HG03097 (cell line): ENCODE measurements around the gene TVP23A.
"Not testable (repeated sequence)": the region's sequence is repeated elsewhere in the genome, so short reads cannot be mapped to it uniquely, and the experiment has no call there.

Source experiments
- ATAC-seq: cut with Tn5 transposase; IDR thresholded peaks from one replicate; pipeline ENCODE4 v1.9.1; 2021; ENCODE audit not compliant: unreplicated experiment, low FRiP score

TVP23A gene

DNA sequence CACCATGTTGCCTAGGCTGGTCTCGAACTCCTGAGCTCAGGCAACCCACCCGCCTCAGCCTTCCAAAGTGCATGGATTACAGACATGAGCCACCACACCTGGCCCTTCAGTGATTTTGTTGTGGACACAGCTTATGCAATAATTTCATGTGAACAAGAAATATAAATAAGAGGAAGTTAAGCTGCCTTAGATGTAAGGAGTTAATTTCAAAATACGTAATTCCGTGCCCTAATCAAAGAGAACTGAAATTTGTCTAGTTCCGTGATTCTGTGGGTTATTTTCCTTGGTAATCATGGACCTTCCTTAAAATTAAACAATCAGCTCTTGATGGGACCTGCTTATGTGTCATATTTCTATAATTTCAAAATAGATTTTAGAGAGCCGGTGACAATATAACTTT, 11.9 kb downstream of the TVP23A start:
- no peak for ATAC-seq

DNA sequence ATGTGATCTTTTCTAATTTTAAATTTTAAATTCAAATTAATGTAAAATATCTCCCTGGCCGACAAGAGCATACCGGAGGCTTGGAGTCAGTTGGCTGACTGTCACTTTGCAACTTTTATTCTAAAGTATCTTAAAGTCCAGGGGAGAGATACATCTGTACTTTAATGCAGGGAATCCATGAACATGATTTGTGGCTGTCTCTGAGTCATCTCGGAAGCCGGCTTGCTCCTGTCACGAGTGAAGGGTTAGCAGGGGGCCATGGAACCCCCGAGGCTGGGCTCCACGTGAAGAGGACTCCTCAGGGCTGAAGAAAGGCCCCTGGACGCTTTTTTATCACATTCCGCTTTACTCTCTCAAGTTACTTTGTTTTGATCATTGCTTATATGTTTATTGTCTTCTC, 13.3 kb downstream of the TVP23A start:
- ATAC-seq = no peak

- no peak for ATAC-seq
Observed at GRCh38 chr16:10799736-10800135, 18.9 kb downstream of the TVP23A start.

- no peak for ATAC-seq
Observed at GRCh38 chr16:10791048-10791447, 27.5 kb downstream of the TVP23A start.

GRCh38 chr16:10788630-10789029, 30.0 kb downstream of the TVP23A start:
- not testable (repeated sequence) for ATAC-seq

GRCh38 chr16:10787304-10787703, 31.3 kb downstream of the TVP23A start:
- ATAC-seq = no peak

GRCh38 chr16:10782628-10783027, 36.0 kb downstream of the TVP23A start:
- no peak for ATAC-seq

DNA sequence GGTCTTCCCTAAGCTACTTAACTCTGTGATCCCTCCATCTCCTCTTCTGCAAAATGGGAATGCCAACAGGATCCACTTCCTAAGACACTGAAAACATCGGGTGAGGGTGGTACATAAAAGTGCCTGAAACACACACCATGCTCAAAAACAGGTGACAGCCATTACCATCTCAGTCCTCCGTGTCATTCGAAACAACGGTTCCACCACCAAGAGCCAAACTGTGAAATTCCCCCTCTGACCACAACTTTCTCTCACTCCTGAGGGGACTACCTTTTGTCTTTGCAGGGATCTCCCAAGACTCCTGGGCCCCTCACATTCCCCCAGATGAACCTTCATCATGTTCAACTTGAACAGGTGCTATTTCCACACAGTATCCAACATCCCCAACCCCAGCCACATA, 38.0 kb downstream of the TVP23A start:
- no peak for ATAC-seq

- ATAC-seq = not testable (repeated sequence)
Observed at GRCh38 chr16:10779908-10780307, 38.7 kb downstream of the TVP23A start.

DNA sequence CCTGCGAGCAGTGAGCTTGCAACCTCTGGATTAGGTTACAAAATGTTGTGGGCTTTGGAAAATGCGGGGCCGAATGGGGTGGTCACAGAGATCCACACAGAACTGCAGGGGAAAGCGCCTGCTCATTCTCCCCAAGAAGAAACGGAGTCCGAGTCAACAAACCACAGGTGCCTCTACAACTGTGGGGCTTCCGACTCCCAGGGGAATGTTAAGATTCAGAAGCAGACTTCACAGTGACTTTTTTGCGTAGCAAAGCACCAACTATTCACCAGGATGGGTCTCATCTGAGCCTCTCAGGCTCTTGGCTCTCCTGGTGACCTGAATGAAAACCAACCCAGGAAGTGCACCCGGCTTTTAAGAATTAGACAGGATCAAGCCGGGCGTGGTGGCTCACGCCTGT, 41.2 kb downstream of the TVP23A start:
- no peak for ATAC-seq

- ATAC-seq = not testable (repeated sequence)
Observed at GRCh38 chr16:10776923-10777322, 41.7 kb downstream of the TVP23A start.

DNA sequence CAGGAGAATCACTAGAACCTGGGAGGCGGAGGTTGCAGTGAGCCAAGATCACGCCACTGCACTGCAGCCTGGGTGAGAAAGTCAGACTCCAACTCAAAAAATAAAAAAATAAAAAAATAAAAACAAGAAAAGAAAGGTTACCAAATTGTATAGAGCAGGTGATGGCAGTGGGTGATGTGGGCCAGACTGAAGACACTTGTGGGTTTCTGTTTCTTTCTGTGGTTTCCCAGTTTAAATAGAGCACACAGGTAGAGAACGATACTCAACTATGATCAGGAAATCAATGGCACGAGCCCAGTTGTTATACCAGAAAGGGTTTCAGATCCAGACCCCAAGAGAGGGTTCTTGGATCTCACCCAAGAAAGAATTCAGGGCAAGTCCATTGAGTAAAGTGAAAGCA, 42.3 kb downstream of the TVP23A start:
- ATAC-seq = no peak

DNA sequence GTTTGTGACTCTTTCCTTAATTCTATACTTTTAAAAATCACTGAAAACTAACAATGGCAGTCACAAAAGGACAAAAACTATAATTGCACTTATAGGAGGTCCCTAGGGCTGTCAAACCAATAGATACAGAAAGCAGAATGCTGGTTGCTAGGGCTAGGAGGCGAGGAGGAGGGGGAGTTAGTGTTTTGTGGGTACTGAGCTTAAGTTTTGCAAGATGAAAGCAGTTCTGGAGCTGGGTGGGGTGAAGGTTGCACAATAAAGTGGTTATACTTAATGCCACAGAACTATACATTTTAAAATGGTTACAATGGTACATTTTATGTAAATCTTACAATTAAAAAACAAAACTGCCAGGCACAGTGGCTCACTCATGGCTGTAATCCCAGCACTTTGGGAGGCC, 47.7 kb downstream of the TVP23A start:
- ATAC-seq = no peak

DNA sequence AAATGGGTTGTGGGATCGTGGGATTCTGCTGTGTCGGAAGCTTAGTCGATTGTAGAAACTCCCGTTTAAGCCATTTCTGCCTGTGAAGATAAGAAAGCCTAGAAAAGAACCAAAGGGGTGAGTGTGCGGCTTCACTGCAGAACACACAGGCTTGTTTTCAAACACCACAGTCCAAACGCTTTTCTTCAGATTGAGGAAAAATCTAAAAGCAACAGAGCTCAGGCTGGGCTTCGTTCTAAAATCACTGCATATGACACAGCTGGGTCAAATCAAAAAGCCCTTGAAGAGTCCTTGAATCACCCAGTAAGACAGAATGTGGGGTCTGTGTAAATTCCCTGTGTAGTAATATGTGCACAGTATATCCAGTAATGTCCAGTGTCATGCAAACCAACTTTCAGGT, 49.2 kb downstream of the TVP23A start:
- no peak for ATAC-seq

DNA sequence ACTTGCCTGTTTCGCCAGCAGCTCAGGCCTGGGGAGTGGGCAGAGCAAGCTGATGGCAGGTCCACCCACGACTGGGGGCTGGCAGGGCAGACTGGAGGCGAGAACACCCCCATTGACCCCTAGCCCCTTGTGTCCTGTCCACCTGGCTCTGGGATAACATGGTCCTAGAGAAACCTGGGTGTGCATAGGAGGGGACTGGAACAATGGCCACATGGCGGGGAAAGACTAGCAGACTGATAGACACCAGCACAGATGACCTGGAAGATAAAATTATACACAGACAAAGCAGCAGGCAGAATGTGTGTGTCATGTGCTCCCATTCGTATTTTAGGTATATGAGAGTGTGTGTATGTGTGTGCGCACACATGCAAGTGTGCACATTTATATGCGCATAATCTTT, 51.5 kb downstream of the TVP23A start:
- no peak for ATAC-seq

GRCh38 chr16:10765772-10766171, 52.8 kb downstream of the TVP23A start:
- no peak for ATAC-seq

- ATAC-seq = no peak
Observed at GRCh38 chr16:10763456-10763855, 55.1 kb downstream of the TVP23A start.

GRCh38 chr16:10762336-10763016, 56.1 kb downstream of the TVP23A start:
- no peak for ATAC-seq

DNA sequence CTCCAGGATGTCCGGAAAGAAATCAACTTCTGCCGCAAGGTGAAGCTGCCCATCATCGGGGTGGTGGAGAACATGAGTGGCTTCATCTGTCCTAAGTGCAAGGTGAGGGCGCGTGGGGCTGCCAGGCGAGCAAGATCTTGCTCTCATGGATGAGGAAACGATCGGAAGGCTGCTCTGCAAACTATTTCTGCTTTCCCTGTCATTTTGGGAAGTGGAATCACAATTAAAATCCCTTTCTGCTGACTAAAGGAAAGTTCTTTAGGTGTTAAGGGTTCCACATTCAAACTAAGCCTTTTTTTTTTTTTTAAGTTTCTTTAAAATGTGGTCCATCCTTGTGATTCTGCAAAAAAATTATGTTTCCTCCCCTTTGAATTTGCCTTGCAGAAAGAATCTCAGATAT, 57.2 kb downstream of the TVP23A start:
- no peak for ATAC-seq

DNA sequence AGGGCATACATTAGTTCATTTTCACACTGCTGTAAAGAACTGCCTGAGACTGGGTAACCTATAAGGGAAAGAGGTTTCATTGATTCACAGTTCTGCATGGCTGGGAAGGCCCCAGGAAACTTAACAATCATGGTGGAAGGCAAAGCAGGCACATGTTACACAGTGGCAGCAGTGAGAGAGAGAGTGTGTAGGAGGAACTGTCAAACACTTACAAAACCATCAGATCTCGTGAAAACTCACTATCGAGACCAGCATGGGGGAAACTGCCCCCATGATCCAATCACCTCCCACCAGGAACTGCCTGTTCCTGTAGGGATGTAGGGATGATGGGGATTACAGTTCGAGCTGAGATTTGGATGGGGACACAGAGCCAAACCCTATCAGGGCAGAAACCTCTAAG, 57.7 kb downstream of the TVP23A start:
- ATAC-seq = no peak

- ATAC-seq = no peak
Observed at GRCh38 chr16:10756574-10756973, 62.0 kb downstream of the TVP23A start.

DNA sequence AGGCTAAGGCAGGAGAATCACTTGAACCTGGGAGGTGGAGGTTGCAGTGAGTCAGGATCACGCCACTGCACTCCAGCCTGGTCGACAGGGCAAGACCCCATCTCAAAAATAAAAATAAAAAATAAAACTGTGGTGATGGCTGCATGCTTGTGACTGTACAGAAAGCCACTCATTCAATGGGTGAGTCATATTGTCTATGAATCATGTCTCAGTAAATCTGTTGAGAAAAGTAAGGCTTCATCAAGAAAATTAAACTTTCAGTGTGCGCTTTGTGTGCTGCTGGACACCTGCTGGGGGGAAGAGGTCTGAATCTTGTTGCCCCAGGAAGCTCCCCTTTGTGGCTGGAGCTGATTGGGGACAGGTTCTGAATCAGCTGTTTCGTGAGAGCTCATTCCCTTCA, 63.7 kb downstream of the TVP23A start:
- ATAC-seq = no peak

DNA sequence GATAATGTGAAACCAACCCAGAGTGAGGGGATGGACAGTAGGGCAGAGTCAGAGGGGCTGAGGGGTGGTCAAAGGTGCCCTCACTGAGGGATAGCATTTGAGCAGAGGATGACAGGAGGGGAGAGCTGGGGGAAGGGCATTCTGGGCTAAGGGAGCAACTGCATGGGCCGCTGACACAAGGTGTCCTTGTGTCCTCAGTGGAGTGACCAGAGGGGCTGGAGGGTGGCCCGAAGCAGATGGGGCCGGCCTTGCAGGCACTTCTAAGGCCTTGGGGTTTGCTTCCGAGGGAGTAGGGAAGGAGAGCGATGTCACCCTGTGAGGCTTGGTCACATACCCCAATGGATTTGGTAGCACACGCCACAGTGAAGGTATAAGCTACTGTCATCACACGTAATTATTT, 64.9 kb downstream of the TVP23A start:
- ATAC-seq = no peak
